HT1080 (cell line): ENCODE measurements around the gene B4GALT7. TPM values are rescaled to one million over a fixed set of nuclear protein-coding genes. Genes with fewer than 3 reads are reported as not detected.
"Not testable (repeated sequence)": the region's sequence is repeated elsewhere in the genome, so short reads cannot be mapped to it uniquely, and the experiment has no call there.

Experiments used
- DNase-seq: peaks from one replicate; pipeline ENCODE4 v3.0.0-alpha.2; 2015; ENCODE audit warnings: low read depth
- total RNA-seq: library from RNA; depleted of rRNA; stranded (reverse); fragments of >200 nt; shearing (Covaris generic); gene quantifications from 2 replicates; pipeline ENCODE4 v1.2.3, GENCODE V29; 2014; rRNA removed

Gene B4GALT7
- total RNA-seq, 1 experiment from 2014 or later = 47.7 TPM

DNA sequence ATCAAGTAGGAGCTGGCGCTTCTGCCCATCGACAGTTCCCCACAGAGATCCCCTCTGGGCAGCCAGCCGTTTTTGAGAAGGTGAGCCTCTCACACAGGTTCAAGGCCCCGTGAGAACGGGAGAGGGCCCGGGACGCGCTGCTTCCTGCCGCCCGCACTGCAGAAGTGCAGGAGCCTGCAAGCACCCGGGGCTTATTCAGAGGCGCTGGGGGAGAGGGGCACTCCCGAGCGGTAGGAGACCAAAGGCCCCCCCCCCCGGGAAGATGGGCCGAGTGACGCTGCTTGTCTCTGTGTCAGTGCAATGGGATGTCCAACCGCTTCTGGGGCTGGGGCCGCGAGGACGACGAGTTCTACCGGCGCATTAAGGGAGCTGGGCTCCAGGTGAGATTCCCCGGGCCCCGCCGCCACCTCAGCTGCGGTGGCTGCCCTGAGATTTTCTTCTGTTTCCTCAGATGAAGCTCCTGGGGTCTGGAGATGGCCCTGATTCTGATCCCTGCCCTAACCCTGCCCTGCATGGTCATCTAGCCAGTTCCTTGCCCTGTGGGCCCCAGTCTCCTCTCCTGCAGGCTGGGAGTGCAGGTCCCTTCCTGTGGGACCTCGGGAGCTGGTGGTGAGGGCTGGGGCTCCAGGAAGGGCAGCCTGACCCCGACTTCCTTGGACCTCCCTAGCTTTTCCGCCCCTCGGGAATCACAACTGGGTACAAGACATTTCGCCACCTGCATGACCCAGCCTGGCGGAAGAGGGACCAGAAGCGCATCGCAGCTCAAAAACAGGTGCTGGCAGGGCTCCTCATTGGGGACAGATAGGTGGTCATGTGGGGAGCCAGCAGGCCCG lies 8.5 kb downstream of the B4GALT7 start:
- no peak for DNase-seq

DNA sequence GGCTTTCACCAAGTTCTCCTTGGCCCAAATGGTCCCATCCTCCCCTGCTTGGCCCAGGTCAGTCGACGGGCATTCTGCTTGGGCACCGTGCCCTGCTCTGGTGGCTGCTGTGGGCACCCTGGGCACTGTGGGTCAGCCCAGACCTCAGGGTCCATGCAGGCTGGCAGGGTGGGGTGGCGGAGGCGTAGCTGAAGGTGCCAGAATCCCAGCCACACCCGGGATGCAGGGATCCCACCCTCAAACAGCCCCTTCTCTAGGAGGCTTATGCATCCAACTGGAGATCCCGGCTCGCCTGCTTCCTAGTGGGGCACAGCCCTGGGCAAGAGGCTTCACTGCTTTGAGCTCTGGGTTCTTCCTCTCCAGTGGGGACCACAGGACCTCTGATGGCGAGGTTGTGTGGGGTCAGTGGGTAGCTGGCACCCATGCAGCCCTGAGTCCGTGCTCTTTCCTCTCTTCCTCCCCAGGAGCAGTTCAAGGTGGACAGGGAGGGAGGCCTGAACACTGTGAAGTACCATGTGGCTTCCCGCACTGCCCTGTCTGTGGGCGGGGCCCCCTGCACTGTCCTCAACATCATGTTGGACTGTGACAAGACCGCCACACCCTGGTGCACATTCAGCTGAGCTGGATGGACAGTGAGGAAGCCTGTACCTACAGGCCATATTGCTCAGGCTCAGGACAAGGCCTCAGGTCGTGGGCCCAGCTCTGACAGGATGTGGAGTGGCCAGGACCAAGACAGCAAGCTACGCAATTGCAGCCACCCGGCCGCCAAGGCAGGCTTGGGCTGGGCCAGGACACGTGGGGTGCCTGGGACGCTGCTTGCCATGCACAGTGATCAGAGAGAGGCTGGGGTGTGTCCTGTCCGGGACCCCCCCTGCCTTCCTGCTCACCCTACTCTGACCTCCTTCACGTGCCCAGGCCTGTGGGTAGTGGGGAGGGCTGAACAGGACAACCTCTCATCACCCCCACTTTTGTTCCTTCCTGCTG lies 9.4 kb downstream of the B4GALT7 start:
- no peak for DNase-seq

DNA sequence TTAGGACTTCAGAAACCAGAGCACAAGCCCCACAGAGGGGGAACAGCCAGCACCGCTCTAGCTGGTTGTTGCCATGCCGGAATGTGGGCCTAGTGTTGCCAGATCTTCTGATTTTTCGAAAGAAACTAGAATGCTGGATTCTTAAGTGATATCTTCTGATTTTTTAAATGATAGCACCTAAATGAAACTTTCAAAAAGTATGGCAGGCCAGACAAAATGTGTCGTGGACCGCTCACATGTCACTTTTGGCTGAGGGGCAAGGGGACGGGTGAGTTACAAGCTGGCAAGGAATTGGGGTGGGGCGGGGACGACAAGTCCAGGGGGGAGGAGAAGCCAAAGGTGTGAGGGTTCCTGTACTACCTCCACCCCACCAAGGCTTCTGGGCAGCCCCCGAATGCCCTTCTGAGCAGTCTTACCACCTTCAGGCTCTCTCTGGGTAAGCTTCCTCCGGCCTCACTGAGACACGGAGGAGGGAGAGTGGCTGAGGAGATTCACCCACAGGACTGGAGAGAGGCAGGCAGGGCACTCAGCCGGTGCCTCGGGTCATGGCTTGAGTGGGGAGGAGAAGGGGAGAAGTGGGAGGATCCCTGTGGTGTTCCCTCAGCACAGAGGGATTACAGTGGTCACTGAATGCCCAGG lies 10.3 kb downstream of the B4GALT7 start:
- DNase-seq = no peak

DNA sequence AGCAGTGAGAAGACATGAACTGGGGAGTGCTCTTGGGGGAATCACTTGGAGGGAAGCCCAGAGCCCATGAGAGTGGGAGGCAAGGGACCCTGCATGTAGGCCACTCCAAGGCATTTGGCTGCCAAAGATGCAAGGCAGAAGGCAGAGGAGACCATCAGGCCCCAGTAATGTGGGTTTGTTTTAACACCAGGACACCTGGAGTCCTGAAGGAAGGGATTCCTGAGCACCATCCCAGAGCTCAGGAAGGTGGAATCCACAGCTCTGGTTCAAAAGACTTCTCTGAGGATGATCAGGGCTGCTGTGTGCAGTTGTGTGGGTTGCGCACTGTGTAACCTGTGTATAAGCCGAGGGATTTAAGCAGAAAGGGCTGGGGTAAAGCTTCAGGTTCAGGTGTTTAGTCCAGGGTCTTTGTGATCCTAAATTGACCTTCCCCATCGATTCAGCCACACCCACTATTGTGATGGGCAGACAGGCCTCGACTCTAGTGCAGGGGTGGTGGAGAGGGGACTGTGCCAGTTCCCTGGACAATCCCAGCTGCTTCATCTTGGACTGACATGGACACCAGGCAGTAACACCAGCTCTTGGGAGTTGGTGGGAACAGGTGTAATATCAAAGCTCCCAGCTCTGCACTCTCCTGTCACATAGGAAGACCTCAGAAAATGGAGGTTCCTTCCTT lies 11.0 kb downstream of the B4GALT7 start:
- no peak for DNase-seq

DNA sequence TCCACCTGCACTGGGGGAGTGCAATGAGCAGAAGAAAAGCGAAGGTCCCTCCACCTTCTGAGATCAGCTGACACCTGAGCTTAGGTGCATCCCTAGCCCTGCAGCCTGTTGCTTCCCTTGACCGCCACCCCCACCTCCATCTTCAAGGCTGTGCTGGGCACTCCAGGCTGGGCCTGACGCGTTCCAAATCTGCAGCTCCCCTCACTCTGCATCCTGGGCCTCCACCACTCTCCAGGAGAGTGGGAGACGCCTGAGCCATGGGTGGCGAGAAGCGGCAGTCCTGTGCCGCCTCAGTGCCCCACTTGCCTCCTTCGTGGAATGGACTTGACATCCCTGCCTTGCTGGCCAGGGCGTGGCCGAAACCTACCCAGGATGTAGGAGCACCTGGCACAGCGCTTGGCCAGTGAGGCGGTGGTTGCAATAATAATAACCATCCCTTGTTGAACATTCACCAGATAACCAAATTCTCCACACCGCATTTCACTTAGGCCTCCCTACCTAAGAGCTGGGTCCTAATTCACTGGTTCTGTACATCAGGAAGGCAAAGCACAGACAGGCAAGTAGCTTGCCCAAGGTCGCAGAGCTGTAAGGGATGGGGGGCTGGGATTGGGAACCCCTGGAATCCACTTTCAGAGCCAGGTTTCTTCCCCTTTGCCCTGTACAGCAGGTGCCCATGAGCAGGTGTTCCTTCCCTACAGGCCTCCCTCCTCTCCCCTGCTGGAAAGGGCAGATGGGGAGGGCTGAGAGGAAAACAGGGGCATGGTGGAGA lies 11.7 kb downstream of the B4GALT7 start:
- no peak for DNase-seq

DNA sequence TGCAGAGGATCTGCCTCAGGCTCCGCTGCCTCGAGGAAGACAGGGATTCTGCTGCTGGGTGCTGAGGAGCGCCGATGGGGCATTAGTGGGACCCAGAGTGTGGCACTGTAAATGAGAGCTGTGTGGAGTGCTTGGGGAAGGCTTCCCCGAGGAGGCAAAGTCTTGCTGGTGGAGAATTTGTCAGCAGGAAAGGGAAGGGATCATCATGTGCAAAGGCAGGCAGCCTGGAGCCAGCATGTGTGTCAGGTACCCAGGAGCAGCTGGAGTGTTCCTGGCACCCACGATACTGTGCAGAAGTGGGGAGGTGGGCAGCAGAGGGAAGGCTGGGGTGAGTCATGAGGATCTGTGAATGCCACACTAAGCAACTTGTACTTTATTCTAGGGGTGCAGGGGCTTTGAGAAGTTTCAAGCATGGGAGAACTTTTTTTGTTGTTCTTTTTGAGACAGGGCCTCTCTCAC lies 12.3 kb downstream of the B4GALT7 start:
- DNase-seq = no peak

DNA sequence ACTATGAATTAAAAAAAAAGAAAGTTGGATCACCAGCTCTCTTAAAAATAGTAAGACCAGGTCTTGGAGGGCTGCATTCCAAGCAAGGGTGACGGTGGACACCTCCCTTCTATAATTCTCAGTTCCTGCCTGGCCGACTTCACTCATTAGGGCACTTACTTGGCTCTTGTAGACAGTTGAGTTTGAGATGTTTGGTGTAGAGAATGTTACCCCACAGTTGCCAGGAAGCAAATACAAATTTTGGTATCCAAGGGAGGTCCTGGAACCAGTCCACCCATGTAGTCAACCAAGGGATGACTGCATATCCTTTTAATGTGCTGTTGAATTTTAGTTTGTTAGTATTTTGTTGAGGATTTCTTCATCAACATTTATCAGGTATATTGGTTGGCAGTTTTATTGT lies 20.6 kb downstream of the B4GALT7 start:
- no peak for DNase-seq

DNA sequence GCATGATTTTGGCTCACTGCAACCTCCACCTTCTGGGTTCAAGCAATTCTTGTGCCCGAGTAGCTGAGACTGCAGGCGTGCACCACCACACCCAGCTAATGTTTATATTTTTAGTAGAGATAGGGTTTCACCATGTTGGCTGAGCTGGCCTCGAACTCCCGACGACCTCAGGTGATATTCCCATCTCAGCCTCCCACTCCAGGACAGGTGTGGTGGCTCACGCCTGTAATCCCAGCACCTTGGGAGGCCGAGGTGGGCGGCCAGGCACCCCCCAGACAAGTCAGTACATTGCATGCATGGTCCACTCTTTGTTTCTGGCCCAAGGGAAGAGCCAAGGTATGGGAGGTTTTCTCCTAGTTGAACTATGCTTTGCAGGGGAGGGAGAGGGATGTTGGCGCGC lies 24.2 kb downstream of the B4GALT7 start:
- not testable (repeated sequence) for DNase-seq

DNA sequence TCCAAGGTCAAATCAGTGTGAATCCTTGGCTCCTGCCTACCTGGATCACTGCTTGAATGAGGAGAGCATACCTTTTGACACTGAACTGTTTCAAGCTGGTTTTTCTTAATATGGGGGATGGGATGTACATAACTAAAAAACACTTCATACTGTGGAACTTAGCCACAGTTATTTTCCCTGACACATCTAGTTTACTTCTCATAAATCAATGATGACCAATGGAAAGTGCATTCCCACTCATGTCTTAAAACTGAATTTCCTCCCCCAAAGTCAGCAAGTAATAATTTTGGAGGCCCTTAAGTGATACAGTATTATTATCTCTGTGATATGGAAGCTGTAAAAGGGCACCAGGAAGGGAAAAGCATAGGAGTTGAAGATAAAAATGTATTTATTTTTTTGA lies 30.3 kb downstream of the B4GALT7 start:
- not testable (repeated sequence) for DNase-seq

DNA sequence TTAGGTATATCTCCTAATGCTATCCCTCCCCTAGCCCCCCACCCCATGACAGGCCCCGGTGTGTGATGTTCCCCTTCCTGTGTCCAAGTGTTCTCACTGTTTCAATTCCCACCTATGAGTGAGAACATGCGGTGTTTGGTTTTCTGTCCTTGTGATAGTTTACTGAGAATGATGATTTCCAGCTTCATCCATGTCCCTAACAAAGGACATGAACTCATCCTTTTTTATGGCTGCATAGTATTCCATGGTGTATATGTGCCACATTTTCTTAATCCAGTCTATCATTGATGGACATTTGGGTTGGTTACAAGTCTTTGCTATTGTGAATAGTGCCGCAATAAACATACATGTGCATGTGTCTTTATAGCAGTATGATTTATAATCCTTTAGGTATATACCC lies 35.0 kb downstream of the B4GALT7 start:
- not testable (repeated sequence) for DNase-seq

DNA sequence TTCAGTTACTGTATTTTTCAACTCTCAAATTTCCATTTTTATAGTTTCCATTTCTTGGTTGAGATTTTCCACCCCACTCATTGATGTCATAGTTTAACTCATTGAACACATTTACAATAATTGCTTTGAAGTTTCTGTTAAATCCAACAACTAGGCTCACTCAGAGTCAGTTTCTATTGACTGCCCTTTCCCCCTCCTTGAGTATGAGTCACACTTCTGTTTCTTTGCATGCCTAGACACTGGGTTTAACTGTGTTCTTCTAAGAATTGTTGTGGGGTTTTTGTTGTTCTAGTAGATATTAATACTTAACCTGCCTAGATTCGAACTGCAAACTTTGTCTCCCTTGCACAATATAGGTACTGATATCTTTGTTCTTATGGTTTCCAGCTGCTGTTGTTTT lies 45.5 kb downstream of the B4GALT7 start:
- not testable (repeated sequence) for DNase-seq

DNA sequence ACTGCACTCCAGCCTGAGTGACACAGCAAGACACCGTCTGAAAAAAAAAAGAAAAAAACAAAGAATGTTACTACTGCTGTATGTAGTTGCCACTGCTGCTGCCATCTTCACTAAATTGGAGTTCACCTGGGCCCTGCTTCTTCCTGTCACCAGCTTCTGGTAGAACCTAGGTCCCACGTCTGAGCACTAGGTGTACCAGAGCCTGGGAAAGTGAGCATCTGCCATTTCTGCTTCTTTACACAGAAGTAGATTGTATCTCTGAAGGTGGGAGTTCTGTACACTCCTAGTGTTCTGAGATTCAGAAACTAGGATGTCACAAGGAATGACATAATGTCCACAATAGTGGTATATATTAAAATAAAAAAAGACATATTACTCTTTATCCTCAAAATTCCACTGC lies 51.3 kb downstream of the B4GALT7 start:
- DNase-seq = not testable (repeated sequence)

DNA sequence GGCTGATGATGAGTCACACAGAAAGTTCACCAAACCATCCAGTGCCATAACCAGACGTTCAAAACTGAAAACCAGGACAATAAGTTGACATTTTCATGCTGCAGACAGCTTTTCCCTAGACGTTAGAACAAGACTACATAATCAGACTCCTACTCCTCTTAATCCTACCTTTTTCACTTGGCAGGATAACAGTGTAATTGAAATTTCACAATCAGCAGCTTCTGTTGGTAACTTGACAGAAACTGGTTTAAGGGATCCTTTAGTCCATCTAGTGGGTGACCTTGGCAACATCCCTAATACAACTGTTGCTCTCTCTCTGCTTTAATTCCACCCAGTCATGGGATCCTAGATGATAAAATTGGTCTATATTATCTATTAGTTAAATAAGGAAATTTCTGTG lies 57.9 kb downstream of the B4GALT7 start:
- not testable (repeated sequence) for DNase-seq

DNA sequence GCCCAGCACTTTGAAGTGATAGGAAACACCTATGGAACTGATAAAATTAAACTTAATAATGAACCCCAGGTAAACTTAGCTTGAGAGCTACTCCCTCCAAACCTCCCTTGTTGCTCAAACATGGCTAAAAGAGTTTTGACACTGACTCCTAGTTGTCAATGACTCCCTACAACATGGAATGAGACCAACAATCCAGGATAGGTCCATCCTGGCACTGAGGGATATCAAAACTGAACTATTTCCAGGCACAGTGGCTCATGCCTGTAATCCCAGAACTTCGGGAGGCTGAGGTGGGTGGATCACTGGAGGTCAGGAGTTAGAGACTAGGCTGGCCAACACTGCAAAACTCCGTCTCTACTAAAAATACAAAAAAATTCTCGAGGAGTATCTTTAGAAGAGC lies 58.6 kb downstream of the B4GALT7 start:
- DNase-seq = not testable (repeated sequence)

Other genes with a start within 250 kb of the B4GALT7 start
- gene LMAN2, start 248.5 kb upstream of the B4GALT7 start, total RNA-seq = 213 and 237 TPM in 2 replicates
- gene RGS14, start 242.2 kb upstream of the B4GALT7 start, total RNA-seq = 27.7 and 29.8 TPM in 2 replicates
- gene SLC34A1, start 215.7 kb upstream of the B4GALT7 start, total RNA-seq = 0.10 and 0.34 TPM in 2 replicates
- gene PFN3, start 199.5 kb upstream of the B4GALT7 start, total RNA-seq = not detected in 2 replicates
- gene F12, start 190.6 kb upstream of the B4GALT7 start, total RNA-seq = 8.5 and 15.2 TPM in 2 replicates
- gene GRK6, start 173.5 kb upstream of the B4GALT7 start, total RNA-seq = 42.3 and 46.2 TPM in 2 replicates
- gene PRR7, start 153.3 kb upstream of the B4GALT7 start, total RNA-seq = 34.3 and 43.4 TPM in 2 replicates
- 108 and 118 TPM in 2 replicates for gene DBN1, start 126.5 kb upstream of the B4GALT7 start, total RNA-seq
- 262 and 269 TPM in 2 replicates for gene PDLIM7, start 102.5 kb upstream of the B4GALT7 start, total RNA-seq
- 2.3 and 4.4 TPM in 2 replicates for gene DOK3, start 90.3 kb upstream of the B4GALT7 start, total RNA-seq
- gene DDX41, start 83.2 kb upstream of the B4GALT7 start, total RNA-seq = 131 and 135 TPM in 2 replicates
- gene FAM193B, start 45.6 kb upstream of the B4GALT7 start, total RNA-seq = 17.4 and 23.1 TPM in 2 replicates
- gene TMED9, start 7.9 kb upstream of the B4GALT7 start, total RNA-seq = 84.7 and 164 TPM in 2 replicates
- 1.4 and 3.5 TPM in 2 replicates for gene FAM153A, start 182.8 kb downstream of the B4GALT7 start, total RNA-seq